Activated CD4-positive, CD25-positive, alpha-beta regulatory T cell treated with anti-CD3 and anti-CD28 coated beads, Interleukin-2, amount 50 U/mL, for 24 hours (primary cell): ENCODE data around the gene C14orf180.

Experiments
- ATAC-seq, 2 donors: fragments of 150-1000 bp; cut with Tn5 transposase; one replicate each; pipeline ENCODE4 v1.10.0; 2021; ENCODE audit warnings: mild to moderate bottlenecking in 1 of 2, moderate library complexity in 1 of 2

The C14orf180 gene

GRCh38 chr14:104561632-104562495, 17.7 kb upstream of the C14orf180 start:
- ATAC-seq = no peak

- ATAC-seq = no peak
Measured at GRCh38 chr14:104562606-104563005, 17.0 kb upstream of the C14orf180 start.

GRCh38 chr14:104563191-104563741, 16.3 kb upstream of the C14orf180 start:
- no peak for ATAC-seq

GRCh38 chr14:104563742-104564615, 15.6 kb upstream of the C14orf180 start:
- peak in 1 of 2 donors; percentile 67 for ATAC-seq

- ATAC-seq = no peak
Measured at GRCh38 chr14:104564744-104565679, 14.6 kb upstream of the C14orf180 start.

- no peak for ATAC-seq
Measured at GRCh38 chr14:104567141-104567956, 12.2 kb upstream of the C14orf180 start.

GRCh38 chr14:104567957-104568225, 11.7 kb upstream of the C14orf180 start:
- no peak for ATAC-seq

- no peak for ATAC-seq
Measured at GRCh38 chr14:104568620-104569019, 10.9 kb upstream of the C14orf180 start.

GRCh38 chr14:104569435-104569834, 10.1 kb upstream of the C14orf180 start:
- no peak for ATAC-seq

GRCh38 chr14:104571246-104571645, 8.3 kb upstream of the C14orf180 start:
- no peak for ATAC-seq

- ATAC-seq = no peak
Measured at GRCh38 chr14:104572024-104572626, 7.4 kb upstream of the C14orf180 start.

- no peak for ATAC-seq
Measured at GRCh38 chr14:104572668-104573067, 6.9 kb upstream of the C14orf180 start.

GRCh38 chr14:104573930-104574329, 5.6 kb upstream of the C14orf180 start:
- ATAC-seq = no peak

GRCh38 chr14:104574536-104574935, 5.0 kb upstream of the C14orf180 start:
- no peak for ATAC-seq

GRCh38 chr14:104574978-104575583, 4.5 kb upstream of the C14orf180 start:
- no peak for ATAC-seq

GRCh38 chr14:104576232-104576969, 3.2 kb upstream of the C14orf180 start:
- ATAC-seq = no peak

GRCh38 chr14:104576970-104577332, 2.6 kb upstream of the C14orf180 start:
- no peak for ATAC-seq

- no peak for ATAC-seq
Measured at GRCh38 chr14:104577426-104577825, 2.1 kb upstream of the C14orf180 start.

- ATAC-seq = no peak
Measured at GRCh38 chr14:104577847-104578301, 1.7 kb upstream of the C14orf180 start.

- no peak for ATAC-seq
Measured at GRCh38 chr14:104578321-104578720, 1.2 kb upstream of the C14orf180 start.
